ENCODE measurements around the gene ABRAXAS1.
"Not testable (repeated sequence)": the region's sequence is repeated elsewhere in the genome, so short reads cannot be mapped to it uniquely, and the experiment has no call there.

Gene ABRAXAS1

GRCh38 chr4:83484500-83485461 lies at the start of gene ABRAXAS1:
TSS of gene ABRAXAS1 (minus strand) at chr4:83485100. CDS start at chr4:83485072, 28 bp downstream.
- DNase-seq, result peak; percentile 77

DNA sequence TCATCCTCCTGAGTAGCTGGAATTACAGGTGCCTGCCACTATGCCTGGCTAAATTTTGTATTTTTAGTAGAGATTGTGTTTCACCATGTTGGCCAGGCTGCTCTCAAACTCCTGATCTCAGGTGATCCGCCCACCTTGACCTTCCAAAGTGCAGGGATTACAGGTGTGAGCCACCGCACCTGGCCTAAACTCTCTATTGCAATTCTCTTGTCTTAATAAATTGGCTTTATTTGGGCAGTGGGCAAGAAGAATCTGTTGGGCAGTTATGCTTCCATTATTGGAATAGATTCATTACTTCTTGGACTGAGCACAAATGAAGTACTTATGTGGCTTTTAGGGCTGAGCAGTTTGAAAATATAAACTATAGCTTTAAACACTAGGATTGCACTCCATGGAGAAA lies 42.8 kb upstream of the ABRAXAS1 start:
- no peak for DNase-seq

- DNase-seq, result no peak
Measured at GRCh38 chr4:83522239-83522638, 37.3 kb upstream of the ABRAXAS1 start.

DNA sequence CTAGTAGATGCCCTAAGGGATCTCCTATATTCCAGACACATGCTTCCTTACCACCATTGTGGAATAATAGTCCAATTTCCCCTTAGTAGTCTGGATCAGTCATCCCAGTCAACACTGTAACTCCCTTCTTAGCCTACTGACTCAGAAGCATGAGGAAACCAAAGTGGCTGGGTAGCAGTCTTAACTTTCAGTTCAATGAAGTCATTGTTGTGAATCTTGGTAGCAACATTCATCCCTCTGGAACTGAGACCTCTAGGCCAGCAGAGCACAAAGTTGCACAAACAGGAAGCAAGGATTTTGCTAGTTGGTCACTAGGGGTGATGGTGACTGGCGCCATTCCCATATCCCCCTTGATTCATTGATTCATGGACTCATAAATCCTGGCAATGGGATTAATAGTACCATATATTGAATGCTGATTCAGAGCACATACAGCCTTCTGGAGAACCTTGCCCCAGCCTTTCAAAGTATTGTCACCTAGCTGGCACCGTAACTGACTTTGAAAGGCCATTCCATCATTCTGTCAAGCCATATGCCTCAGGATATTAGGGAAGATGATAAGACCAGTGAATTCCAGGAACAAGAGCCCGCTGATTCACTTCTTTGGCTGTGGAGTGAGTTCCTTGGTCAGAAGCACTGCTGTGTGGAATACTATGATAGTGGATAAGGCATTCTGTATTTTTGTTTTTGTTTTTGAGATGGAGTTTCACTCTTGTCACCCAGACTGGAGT lies 31.3 kb upstream of the ABRAXAS1 start:
- no peak for DNase-seq

- DNase-seq, result no peak
Measured at GRCh38 chr4:83510442-83510841, 25.5 kb upstream of the ABRAXAS1 start.

- DNase-seq, result not testable (repeated sequence)
Measured at GRCh38 chr4:83509156-83509585, 24.3 kb upstream of the ABRAXAS1 start.

- DNase-seq, result no peak
Measured at GRCh38 chr4:83504996-83505395, 20.1 kb upstream of the ABRAXAS1 start.

DNA sequence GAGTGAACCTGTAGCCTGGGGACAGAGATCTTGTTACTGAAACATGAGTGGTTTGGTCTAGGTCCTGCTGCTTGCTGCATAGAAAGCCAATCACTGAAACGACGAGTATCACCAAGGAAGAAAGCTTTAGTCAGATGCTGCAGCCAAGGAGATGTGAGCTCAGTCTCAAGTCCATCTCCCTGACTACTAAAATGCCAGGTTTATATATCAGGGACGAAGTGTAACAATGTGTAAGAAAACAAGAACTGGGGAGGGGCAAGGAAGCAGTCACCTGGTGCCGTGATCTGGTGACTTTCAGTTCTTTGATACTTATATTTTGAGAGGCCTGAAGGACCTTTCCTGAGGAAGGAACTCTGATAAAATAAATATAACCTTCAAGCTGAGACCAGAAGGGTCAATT lies 19.6 kb upstream of the ABRAXAS1 start:
- no peak for DNase-seq

GRCh38 chr4:83503974-83504373 lies 19.1 kb upstream of the ABRAXAS1 start:
- DNase-seq, result no peak

DNA sequence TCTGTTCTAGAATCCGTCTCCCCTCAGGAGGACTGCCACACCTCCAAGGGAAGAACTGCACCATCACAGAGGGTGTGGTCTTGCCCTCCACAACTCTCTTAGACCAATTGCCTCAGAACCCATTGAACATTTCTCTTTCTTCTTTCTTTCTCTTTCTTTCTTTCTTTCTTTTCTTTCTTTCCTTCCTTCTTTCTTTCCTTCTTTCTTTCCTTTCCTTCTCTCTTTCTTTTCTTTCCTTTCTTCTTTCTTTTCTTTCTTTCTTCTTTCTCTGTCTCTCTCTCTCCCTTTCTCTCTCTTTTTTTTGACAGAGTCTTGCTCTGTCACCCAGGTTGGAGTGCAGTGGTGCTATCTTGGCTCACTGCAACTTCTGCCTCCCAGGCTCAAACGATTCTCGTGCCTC lies 16.8 kb upstream of the ABRAXAS1 start:
- not testable (repeated sequence) for DNase-seq

GRCh38 chr4:83498187-83498586 lies 13.3 kb upstream of the ABRAXAS1 start:
- DNase-seq, result no peak

DNA sequence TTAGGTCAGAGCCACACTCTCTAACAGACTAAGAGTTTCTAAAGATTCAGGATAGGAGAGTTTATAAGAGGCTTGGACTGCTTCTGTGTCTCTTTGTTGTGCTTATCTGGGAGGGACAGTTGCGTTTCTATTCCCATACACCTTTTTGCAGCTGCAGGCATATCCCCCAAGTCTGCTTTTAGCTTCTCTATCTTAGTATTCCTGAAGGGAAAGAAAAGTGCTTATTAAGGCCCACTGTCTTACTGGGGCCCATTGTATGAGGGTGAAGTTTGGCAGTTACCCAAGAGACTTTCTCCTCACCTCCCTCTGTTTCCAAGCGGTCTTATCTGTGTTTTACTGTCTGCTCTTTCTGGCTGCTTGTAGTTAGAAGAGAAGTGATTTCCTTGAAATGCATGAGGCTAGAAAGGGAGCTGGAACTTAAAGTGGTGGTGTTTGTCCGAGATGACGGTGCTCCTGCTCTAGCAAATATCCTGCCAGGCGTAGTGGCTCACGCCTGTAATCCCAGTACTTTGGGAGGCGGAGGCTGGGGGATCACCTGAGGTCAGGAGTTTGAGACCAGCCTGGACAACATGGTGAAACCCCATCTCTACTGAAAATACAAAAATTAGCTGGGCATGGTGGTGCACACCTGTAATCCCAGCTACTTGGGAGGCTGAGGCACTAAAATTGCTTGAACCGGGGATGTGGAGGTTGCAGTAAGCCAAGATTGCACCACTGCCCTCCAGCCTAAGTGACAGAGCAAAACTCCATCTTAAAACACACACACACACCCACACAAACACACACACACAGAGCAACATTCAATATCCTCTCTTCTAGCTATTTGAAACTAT lies 11.4 kb upstream of the ABRAXAS1 start:
- not testable (repeated sequence) for DNase-seq

GRCh38 chr4:83490876-83491450 lies 6.1 kb upstream of the ABRAXAS1 start:
- no peak for DNase-seq

GRCh38 chr4:83489711-83490326 lies 4.9 kb upstream of the ABRAXAS1 start:
- no peak for DNase-seq

DNA sequence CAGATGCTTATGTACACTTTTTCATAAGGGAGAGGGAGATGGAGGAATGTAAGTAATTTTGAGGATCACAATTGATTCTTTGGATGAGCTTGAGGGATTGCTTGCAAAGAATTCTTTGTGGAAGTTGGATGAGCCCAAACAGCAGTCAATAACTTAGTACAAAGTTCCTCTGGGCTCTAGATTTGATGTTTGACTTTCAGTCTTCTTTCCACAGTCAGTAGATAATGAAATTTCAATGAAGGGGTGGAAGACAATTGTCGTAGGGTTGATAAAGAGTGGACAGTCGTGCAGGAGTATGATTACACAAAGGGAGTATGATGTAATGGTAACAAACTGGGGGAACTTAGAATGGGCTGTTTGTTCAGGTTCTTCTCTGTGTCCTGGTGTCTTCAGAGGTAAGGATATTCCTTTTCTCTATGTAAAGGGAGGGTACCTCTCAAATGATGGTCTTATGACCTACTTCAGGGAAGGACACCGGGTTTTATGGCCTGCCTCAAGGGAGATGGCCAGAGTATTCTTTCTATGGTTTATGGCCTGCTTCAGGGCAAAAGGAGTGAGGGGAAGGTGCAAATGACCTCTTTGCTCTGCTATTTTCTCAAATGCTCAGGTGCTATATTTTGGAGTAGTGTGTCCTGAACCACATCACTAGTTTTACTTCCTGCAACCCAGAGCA lies 1.7 kb upstream of the ABRAXAS1 start:
- no peak for DNase-seq

DNA sequence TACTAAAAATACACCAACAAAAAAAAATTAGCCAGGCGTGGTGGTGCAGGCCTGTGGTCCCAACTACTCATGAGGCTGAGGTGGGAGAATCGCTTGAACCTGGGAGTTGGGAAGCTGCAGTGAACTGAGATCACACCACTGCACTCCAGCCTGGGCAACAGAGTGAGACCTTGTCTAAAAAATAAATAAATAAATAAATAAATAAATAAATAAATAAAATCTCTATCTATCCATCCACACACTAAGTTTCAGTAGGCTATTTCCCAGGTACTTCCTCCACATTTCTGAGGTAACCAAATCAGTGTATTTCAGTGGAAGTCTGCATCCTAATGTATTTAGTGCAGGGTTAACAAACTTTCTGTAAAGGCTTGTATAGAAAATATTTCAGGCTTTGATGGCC lies 10.9 kb downstream of the ABRAXAS1 start:
- no peak for DNase-seq

- DNase-seq, result no peak
Measured at GRCh38 chr4:83473423-83473822, 11.5 kb downstream of the ABRAXAS1 start.

DNA sequence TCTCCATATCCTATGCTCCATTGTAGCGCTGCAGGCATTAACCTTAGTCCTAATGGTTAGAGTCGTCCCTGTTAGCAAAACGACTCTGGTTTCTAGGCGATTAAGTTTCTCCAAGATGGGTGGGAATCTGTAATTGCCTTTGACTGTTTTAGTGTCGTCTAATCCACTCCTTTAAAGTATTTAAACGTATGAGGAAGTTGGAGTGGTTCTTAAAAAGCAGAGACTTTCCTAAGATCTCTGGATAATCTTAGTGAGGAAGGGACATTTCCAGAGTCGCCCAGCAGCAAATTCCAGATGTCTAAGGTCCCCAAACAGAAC lies 28.8 kb downstream of the ABRAXAS1 start:
- no peak for DNase-seq

- DNase-seq, result peak; percentile 87
Measured at GRCh38 chr4:83455281-83456183, 29.4 kb downstream of the ABRAXAS1 start, which contains the start of the genes HELQ and MRPS18C. TSS of gene HELQ (minus strand) at chr4:83455823. CDS start at chr4:83455693, 130 bp downstream. TSS of gene MRPS18C (plus strand) at chr4:83456058. CDS start at chr4:83456078, 20 bp downstream.

DNA sequence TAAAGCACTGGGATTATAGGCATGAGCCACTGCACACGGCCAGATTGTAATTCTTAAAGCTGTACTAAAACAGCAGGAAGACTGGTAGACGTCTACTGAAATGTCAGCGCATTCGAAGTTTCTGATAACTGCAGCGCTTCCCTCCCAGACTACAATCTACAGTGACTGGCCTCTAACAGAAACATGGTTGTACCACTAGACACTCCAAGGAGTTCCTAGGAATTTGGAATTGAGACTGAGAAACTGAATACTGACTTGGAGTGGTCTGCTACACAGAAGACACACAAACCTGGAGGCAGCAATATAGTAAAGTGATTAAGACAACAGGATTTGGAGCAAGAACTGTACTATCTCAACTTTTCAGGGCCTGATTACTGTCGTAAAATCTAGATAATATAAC lies 30.2 kb downstream of the ABRAXAS1 start:
- no peak for DNase-seq

All from GOT3 (cell line).